HG02884 (cell line): ENCODE measurements around the gene SPRR2E.
"Not testable (repeated sequence)": the region's sequence is repeated elsewhere in the genome, so short reads cannot be mapped to it uniquely, and the experiment has no call there.

ENCODE experiments used
- ATAC-seq: cut with Tn5 transposase; IDR thresholded peaks from one replicate; pipeline ENCODE4 v1.9.1; 2021; ENCODE audit warnings: mild to moderate bottlenecking, moderate library complexity; ENCODE audit not compliant: unreplicated experiment

Gene SPRR2E

DNA sequence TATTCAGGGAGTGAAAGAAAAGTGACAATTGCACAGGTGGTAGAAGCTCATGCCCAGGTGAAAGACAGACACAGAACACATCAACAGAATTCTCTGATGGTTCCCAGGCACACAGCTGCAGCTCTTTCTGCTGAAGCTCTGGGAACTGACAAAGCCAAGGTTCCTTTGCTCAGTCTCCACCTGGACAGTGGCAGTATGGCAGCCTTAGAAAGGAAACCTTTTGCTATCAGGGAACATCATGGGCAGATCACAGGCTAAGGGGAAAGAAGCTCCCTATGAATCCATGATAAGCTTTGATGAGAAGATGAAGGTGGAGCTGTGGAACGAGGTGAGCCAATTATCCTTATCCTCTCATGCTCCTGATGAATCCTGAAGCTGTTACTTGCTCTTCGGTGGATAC is 24.1 kb downstream of the SPRR2E start:
- ATAC-seq = no peak

DNA sequence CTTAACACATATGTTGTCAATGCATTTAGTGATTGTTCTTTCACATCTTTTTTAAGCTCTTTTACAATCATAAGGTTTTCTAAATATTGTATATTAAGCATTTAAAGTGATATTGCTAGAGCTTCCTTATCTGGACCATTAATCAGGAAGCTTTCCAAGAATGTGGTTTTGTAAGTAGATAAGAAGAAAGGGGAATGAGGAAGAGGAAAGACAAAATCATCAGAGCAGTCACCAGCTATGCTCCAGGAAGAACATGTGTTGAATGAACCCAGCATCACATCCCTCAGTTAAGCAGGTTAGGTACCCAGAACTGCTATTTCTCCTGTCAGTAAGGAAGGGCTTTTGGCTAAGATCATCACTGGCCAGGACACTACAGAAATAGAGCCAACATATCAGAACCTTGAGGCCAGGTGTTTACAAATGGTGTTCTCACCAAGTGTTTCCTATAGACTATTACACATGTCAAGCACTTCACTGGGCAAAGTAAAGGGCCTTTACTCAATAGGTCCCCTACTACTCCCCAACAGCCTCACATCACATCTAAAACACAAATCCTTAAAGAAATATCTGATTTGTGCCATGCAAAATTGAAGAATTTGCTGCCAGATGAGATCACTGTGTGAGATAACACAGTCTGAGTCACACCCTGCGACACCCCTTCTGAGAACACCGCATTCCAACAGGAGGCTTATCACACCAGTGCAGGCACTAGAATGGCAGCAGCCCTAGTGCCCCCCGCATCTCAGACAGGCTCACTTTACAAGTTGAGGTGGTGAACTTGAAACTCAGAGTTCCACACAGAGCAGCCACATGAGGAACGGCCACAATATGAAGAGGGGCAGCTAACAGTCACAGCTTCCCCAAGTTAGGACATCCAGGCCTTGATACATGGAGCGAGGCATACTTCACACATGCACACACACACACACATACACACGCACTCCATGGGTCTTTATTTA is 35.2 kb downstream of the SPRR2E start:
- ATAC-seq = no peak

DNA sequence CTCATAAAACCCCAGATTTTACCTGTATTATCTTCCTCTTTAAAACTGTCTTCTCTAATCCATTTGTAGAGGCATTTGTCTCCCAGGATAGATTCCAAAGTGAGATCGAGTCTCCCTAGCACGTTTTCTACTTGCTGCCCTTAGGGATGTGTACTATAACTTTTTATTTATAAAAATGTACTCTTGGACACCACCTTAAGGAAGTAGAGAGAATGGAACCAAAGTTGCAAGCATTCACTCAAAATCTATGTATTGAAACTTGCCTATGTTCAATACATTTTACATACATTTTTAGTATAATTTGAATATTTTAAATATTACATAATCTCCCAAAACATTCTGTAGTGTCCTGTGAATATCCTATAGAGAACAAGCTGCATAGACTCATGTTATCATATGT is 36.2 kb downstream of the SPRR2E start:
- ATAC-seq = no peak

DNA sequence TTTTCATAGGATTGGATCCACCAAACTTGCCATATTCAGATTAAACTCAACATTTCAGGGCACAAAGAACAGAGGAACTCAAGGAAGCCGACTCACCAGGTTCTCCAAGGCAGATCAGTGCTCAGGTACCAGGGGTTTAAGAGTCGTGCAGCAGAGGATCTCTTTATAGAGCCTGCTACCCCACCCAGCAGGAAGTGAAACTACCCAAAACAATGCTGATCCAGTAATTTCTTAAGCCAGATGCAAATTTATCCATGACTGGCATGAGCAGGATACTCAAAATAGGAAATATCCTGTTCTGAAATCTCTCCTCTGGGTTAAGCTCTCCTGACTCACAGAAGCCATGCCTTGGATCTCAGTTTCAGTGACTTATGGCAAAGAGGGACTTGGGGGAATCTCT is 37.0 kb downstream of the SPRR2E start, which contains the start of gene SPRR2A:
Gene SPRR2A (minus strand): TSS at position 138 of the 400 bp plus-strand sequence. CDS start 777 bp downstream, outside the sequence.
- no peak for ATAC-seq

DNA sequence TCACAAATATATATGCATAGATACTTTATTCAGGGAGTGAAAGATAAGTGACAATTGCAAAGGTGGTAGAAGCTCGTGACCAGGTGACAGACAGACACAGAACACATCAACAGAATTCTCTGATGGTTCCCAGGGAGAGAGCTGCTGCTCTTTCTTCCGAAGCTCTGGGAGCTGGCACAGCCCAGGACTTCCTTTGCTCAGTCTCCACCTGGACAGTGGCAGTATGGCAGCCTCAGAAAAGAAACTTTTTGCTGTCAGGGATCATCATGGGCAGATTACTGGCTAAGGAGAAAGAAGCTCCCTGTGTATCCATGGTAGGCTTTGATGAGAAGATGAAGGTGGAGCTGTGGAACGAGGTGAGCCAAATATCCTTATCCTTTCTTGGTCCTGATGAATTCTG is 38.2 kb downstream of the SPRR2E start:
- not testable (repeated sequence) for ATAC-seq

DNA sequence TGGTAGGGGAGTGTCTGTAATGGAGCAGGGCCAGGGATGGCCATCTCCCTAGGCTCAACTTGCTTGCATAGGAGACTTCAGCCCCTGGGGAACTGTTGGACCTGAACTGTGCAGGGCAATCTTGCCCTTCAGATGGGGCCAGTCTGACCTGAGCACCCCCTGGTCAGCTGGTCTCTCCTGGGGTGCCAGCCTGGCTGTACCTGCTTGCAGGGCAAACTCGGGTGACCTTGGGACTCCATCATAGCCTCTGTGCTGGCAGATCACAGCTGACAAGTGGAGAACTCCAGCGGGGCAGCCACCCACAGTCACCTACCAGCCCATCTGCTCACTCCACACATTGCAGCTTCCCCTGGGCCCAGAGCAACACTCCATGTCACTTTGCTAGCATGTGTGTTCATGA is 45.1 kb downstream of the SPRR2E start:
- no peak for ATAC-seq
